Measurements from ENCODE around the gene TMEM135. TPM values are rescaled to one million over a fixed set of nuclear protein-coding genes. Genes with fewer than 3 reads are reported as not detected.

The TMEM135 gene
- total RNA-seq, 1 experiment from 2014 or later, result 95.2 TPM

- intact Hi-C loops (cut with micrococcal nuclease; ENCODE audit: unreplicated experiment), result no loop called here
- Mint-ChIP-seq H3K9me3 (ENCODE audit: unreplicated experiment) (no peaks in the 10 kb centered on the region), H3K4me1 (ENCODE audit: low read depth, unreplicated experiment) (peaks cover 9% of the 10 kb centered on the region), H3K27ac (ENCODE audit: unreplicated experiment) (no peak overlapping the region), H3K4me3 (ENCODE audit: unreplicated experiment) (no peak overlapping the region), H3K36me3 (ENCODE audit: insufficient read depth, unreplicated experiment) (peaks cover 6% of the 10 kb centered on the region), H3K27me3 (ENCODE audit: insufficient read depth, unreplicated experiment) (no peaks in the 10 kb centered on the region)
- ChIA-PET CTCF (no interaction called here), POLR2A (interaction anchor here (0.5 kb wide), 1 partner anchor 331 kb away, joined by 3 read pairs; no protein-coding TSS in a partner anchor)
- H3K36me3 ChIP-seq (ENCODE audit: control insufficient read depth, insufficient read depth, low read length), result no peaks in the 10 kb centered on the region
- BruUV-seq (replicated peaks), result no TSS peak
- no peak overlapping the region for H3K4me3 ChIP-seq (ENCODE audit: low read depth, low read length)
- no peak for DNase-seq
- TF ChIP-seq CTCF (IDR thresholded peaks at IDR 0.05; ENCODE audit: insufficient read depth in 1 of 2, low read depth in 1 of 2, low read length in 1 of 2, severe bottlenecking in 1 of 2, unreplicated experiment in 1 of 2), result no peak
- H3K4me1 ChIP-seq, result no peaks in the 10 kb centered on the region
- H3K9me3 ChIP-seq, result no peaks in the 10 kb centered on the region
- no peaks in the 10 kb centered on the region for H3K27me3 ChIP-seq (replicated peaks; ENCODE audit: control insufficient read depth, insufficient read depth, low read length)
Observed at GRCh38 chr11:87299041-87299481, 261.3 kb downstream of the TMEM135 start.

GRCh38 chr11:87300640-87301380 lies 263.1 kb downstream of the TMEM135 start:
- no peaks in the 10 kb centered on the region for H3K36me3 ChIP-seq (ENCODE audit: control insufficient read depth, insufficient read depth, low read length)
- H3K27ac Mint-ChIP-seq (ENCODE audit: unreplicated experiment), result no peak overlapping the region
- peaks cover 9% of the 10 kb centered on the region for H3K4me1 Mint-ChIP-seq (ENCODE audit: low read depth, unreplicated experiment)
- DNase-seq, result no peak
- H3K27me3 Mint-ChIP-seq (ENCODE audit: insufficient read depth, unreplicated experiment), result no peaks in the 10 kb centered on the region
- no peak for TF ChIP-seq CTCF (IDR thresholded peaks at IDR 0.05; ENCODE audit: insufficient read depth in 1 of 2, low read depth in 1 of 2, low read length in 1 of 2, severe bottlenecking in 1 of 2, unreplicated experiment in 1 of 2)
- POLR2A ChIA-PET, result no interaction called here
- H3K4me3 Mint-ChIP-seq (ENCODE audit: unreplicated experiment), result no peak overlapping the region
- H3K4me1 ChIP-seq, result no peaks in the 10 kb centered on the region
- intact Hi-C loops (cut with micrococcal nuclease; ENCODE audit: unreplicated experiment), result no loop called here
- no peaks in the 10 kb centered on the region for H3K27me3 ChIP-seq (replicated peaks; ENCODE audit: control insufficient read depth, insufficient read depth, low read length)
- no peak overlapping the region for H3K4me3 ChIP-seq (ENCODE audit: low read depth, low read length)
- CTCF ChIA-PET, result interaction anchor here (0.7 to 2.0 kb wide), 5 partner anchors 203 to 362 kb away, joined by 3 to 10 read pairs (median 7); partner anchors contain the start of gene FZD4
- no peaks in the 10 kb centered on the region for H3K9me3 ChIP-seq
- peaks cover 10% of the 10 kb centered on the region for H3K36me3 Mint-ChIP-seq (ENCODE audit: insufficient read depth, unreplicated experiment)
- no peaks in the 10 kb centered on the region for H3K9me3 Mint-ChIP-seq (ENCODE audit: unreplicated experiment)
- no TSS peak for BruUV-seq (replicated peaks)

DNA sequence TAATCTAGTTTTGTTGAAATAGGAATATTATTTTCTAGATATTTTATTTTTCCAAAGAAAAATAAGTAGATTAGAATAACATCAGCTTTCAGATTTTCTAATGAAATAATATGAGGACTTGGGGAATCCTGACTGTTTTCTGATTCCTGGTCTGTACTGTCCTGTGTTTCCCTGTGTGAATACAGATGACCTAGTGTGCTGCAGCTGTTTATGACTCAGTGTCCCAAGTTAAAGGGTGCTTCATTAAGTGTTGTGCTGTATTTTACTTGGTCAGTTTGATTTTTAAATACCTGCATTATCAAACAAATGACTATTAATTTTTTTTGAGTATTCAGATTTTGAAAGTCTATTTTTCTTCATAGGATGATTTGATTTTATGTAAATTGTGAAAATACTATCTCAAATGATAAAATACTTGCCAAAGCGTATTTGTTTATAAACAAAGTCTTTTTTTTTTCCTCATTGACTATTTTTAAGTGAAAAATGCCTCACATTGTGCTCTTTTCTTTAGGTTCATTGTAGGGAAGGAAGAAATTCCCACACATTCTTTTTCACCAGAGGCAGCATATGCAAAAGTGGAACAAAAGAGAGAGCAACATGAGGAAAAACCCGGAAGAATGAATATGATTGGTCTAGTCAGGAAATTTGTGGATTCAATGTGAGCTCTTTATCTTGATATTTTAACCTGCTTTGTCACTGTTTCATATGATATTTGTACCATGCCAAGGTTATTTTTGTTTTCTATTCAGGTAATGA lies 264.2 kb downstream of the TMEM135 start:
- Histone ChIP-seq H3K4me3 (ENCODE audit: low read depth, low read length) (no peak overlapping the region), H3K9me3 (no peaks in the 10 kb centered on the region), H3K36me3 (ENCODE audit: control insufficient read depth, insufficient read depth, low read length) (no peaks in the 10 kb centered on the region), H3K4me1 (no peaks in the 10 kb centered on the region), H3K27me3 (replicated peaks; ENCODE audit: control insufficient read depth, insufficient read depth, low read length) (no peaks in the 10 kb centered on the region)
- H3K27ac Mint-ChIP-seq (ENCODE audit: unreplicated experiment), result no peak overlapping the region
- H3K4me3 Mint-ChIP-seq (ENCODE audit: unreplicated experiment), result no peak overlapping the region
- intact Hi-C loops (cut with micrococcal nuclease; ENCODE audit: unreplicated experiment), result no loop called here
- no peak for TF ChIP-seq CTCF (IDR thresholded peaks at IDR 0.05; ENCODE audit: insufficient read depth in 1 of 2, low read depth in 1 of 2, low read length in 1 of 2, severe bottlenecking in 1 of 2, unreplicated experiment in 1 of 2)
- H3K4me1 Mint-ChIP-seq (ENCODE audit: low read depth, unreplicated experiment), result peaks cover 2% of the 10 kb centered on the region
- no TSS peak for BruUV-seq (replicated peaks)
- ChIA-PET POLR2A (no interaction called here), CTCF (interaction anchor here (0.9 to 1.9 kb wide), 3 partner anchors 204 to 362 kb away, joined by 4 to 10 read pairs (median 7); partner anchors contain the start of gene FZD4)
- no peaks in the 10 kb centered on the region for H3K9me3 Mint-ChIP-seq (ENCODE audit: unreplicated experiment)
- H3K36me3 Mint-ChIP-seq (ENCODE audit: insufficient read depth, unreplicated experiment), result peaks cover 18% of the 10 kb centered on the region
- no peak for DNase-seq
- no peaks in the 10 kb centered on the region for H3K27me3 Mint-ChIP-seq (ENCODE audit: insufficient read depth, unreplicated experiment)
